ENCODE data around the gene MAP2K2.

- no peak for TF ChIP-seq POLR2A (IDR thresholded peaks at IDR 0.05)
- TF ChIP-seq, protein P1, sequence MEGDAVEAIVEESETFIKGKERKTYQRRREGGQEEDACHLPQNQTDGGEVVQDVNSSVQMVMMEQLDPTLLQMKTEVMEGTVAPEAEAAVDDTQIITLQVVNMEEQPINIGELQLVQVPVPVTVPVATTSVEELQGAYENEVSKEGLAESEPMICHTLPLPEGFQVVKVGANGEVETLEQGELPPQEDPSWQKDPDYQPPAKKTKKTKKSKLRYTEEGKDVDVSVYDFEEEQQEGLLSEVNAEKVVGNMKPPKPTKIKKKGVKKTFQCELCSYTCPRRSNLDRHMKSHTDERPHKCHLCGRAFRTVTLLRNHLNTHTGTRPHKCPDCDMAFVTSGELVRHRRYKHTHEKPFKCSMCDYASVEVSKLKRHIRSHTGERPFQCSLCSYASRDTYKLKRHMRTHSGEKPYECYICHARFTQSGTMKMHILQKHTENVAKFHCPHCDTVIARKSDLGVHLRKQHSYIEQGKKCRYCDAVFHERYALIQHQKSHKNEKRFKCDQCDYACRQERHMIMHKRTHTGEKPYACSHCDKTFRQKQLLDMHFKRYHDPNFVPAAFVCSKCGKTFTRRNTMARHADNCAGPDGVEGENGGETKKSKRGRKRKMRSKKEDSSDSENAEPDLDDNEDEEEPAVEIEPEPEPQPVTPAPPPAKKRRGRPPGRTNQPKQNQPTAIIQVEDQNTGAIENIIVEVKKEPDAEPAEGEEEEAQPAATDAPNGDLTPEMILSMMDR (IDR thresholded peaks at IDR 0.05): no peak
Observed at GRCh38 chr19:4096049-4096892, 27.7 kb downstream of the MAP2K2 start.
